Retina (tissue), 1 donor: ENCODE results near the gene CCL20.
"Not testable (repeated sequence)": the region's sequence is repeated elsewhere in the genome, so short reads cannot be mapped to it uniquely, and the experiment has no call there.

Experiments used
- DNase-seq: peaks from one replicate; pipeline ENCODE4 v3.0.0-alpha.2; 2016

The CCL20 gene

GRCh38 chr2:227813562-227814353 lies at the start of gene CCL20:
TSS of gene CCL20 (plus strand) at chr2:227813842. CDS start at chr2:227813912, 70 bp downstream.
- DNase-seq: no peak

- DNase-seq: no peak
Measured at GRCh38 chr2:227765788-227766372, 47.8 kb upstream of the CCL20 start.

GRCh38 chr2:227766373-227766883 lies 47.2 kb upstream of the CCL20 start:
- peak; percentile 84 for DNase-seq

- DNase-seq: no peak
Measured at GRCh38 chr2:227767830-227768229, 45.8 kb upstream of the CCL20 start.

- no peak for DNase-seq
Measured at GRCh38 chr2:227772197-227772661, 41.4 kb upstream of the CCL20 start.

GRCh38 chr2:227772932-227773331 lies 40.7 kb upstream of the CCL20 start:
- DNase-seq: no peak

GRCh38 chr2:227774011-227774624 lies 39.5 kb upstream of the CCL20 start:
- DNase-seq: no peak

GRCh38 chr2:227774895-227775842 lies 38.5 kb upstream of the CCL20 start:
- no peak for DNase-seq

GRCh38 chr2:227780981-227781615 lies 32.5 kb upstream of the CCL20 start:
- no peak for DNase-seq

GRCh38 chr2:227781841-227782240 lies 31.8 kb upstream of the CCL20 start:
- no peak for DNase-seq

- no peak for DNase-seq
Measured at GRCh38 chr2:227782804-227783203, 30.8 kb upstream of the CCL20 start.

GRCh38 chr2:227783404-227784138 lies 30.1 kb upstream of the CCL20 start:
- DNase-seq: no peak

- no peak for DNase-seq
Measured at GRCh38 chr2:227785293-227785692, 28.3 kb upstream of the CCL20 start.

- DNase-seq: no peak
Measured at GRCh38 chr2:227788561-227789018, 25.1 kb upstream of the CCL20 start.

- DNase-seq: no peak
Measured at GRCh38 chr2:227789803-227790202, 23.8 kb upstream of the CCL20 start.

- DNase-seq: no peak
Measured at GRCh38 chr2:227793148-227793712, 20.4 kb upstream of the CCL20 start.

- DNase-seq: no peak
Measured at GRCh38 chr2:227796045-227796711, 17.5 kb upstream of the CCL20 start.

- DNase-seq: not testable (repeated sequence)
Measured at GRCh38 chr2:227796768-227797167, 16.9 kb upstream of the CCL20 start.

GRCh38 chr2:227799202-227799601 lies 14.4 kb upstream of the CCL20 start:
- no peak for DNase-seq

- no peak for DNase-seq
Measured at GRCh38 chr2:227802882-227803281, 10.8 kb upstream of the CCL20 start.
